HEK293T (cell line): ENCODE results near the gene PBX1.

Experiments used
- ARNT ChIP-seq: fragments of 450-650 bp; IDR thresholded peaks from 2 replicates; pipeline ENCODE4 v1.6.1; 2017; ENCODE audit warnings: mild to moderate bottlenecking
- CTBP1 ChIP-seq: fragments of 450-650 bp; IDR thresholded peaks from 2 replicates; pipeline ENCODE4 v1.6.1; 2016; ENCODE audit warnings: borderline replicate concordance
- ELF4 ChIP-seq: fragments of 450-650 bp; IDR thresholded peaks from 2 replicates; pipeline ENCODE4 v1.6.1; 2017; ENCODE audit warnings: antibody characterized with exemption
- FOXA1 ChIP-seq: fragments of 450-650 bp; IDR thresholded peaks from 2 replicates; pipeline ENCODE4 v1.6.1; 2016; ENCODE audit warnings: mild to moderate bottlenecking
- FOXK2 ChIP-seq: fragments of 450-650 bp; IDR thresholded peaks from 2 replicates; pipeline ENCODE4 v1.6.1; 2016; ENCODE audit warnings: mild to moderate bottlenecking
- FOXM1 ChIP-seq: fragments of 450-650 bp; IDR thresholded peaks from 2 replicates; pipeline ENCODE4 v1.6.1; 2017; ENCODE audit warnings: mild to moderate bottlenecking, borderline replicate concordance
- HDGF ChIP-seq: fragments of 450-650 bp; IDR thresholded peaks from 2 replicates; pipeline ENCODE4 v1.6.1; 2017; ENCODE audit warnings: antibody characterized with exemption, borderline replicate concordance
- LEF1 ChIP-seq: fragments of 450-650 bp; IDR thresholded peaks from 2 replicates; pipeline ENCODE4 v1.6.1; 2017; ENCODE audit warnings: mild to moderate bottlenecking, borderline replicate concordance
- NFRKB ChIP-seq: fragments of 450-650 bp; IDR thresholded peaks from 2 replicates; pipeline ENCODE4 v1.6.1; 2016; ENCODE audit warnings: mild to moderate bottlenecking, moderate library complexity
- SP1 ChIP-seq: fragments of 450-650 bp; IDR thresholded peaks from 2 replicates; pipeline ENCODE4 v1.6.1; 2017
- SUZ12 ChIP-seq: fragments of 450-650 bp; IDR thresholded peaks from 2 replicates; pipeline ENCODE4 v1.6.1; 2016; ENCODE audit warnings: mild to moderate bottlenecking
- TARDBP ChIP-seq: fragments of 450-650 bp; IDR thresholded peaks from 2 replicates; pipeline ENCODE4 v1.6.1; 2016
- TF ChIP-seq, protein P1 (sequence below): fragments of 450-650 bp; IDR thresholded peaks from 2 replicates; pipeline ENCODE4 v1.6.1; 2016

- no peak for TF ChIP-seq FOXK2
- no peak for TF ChIP-seq NFRKB
- TF ChIP-seq, protein P1, sequence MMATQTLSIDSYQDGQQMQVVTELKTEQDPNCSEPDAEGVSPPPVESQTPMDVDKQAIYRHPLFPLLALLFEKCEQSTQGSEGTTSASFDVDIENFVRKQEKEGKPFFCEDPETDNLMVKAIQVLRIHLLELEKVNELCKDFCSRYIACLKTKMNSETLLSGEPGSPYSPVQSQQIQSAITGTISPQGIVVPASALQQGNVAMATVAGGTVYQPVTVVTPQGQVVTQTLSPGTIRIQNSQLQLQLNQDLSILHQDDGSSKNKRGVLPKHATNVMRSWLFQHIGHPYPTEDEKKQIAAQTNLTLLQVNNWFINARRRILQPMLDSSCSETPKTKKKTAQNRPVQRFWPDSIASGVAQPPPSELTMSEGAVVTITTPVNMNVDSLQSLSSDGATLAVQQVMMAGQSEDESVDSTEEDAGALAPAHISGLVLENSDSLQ = no peak
- TF ChIP-seq SP1 = no peak
- TF ChIP-seq FOXM1 = no peak
- TF ChIP-seq ELF4 = no peak
- TF ChIP-seq HDGF = no peak
- TF ChIP-seq FOXA1 = no peak
- TF ChIP-seq TARDBP = no peak
- no peak for TF ChIP-seq SUZ12
- no peak for TF ChIP-seq ARNT
- TF ChIP-seq CTBP1 = no peak
- TF ChIP-seq LEF1 = no peak
Observed at GRCh38 chr1:164660775-164661174, 101.8 kb downstream of the PBX1 start.
